ENCODE results near the gene PANX1.
"Not testable (repeated sequence)": the region's sequence is repeated elsewhere in the genome, so short reads cannot be mapped to it uniquely, and the experiment has no call there.

The PANX1 gene

DNA sequence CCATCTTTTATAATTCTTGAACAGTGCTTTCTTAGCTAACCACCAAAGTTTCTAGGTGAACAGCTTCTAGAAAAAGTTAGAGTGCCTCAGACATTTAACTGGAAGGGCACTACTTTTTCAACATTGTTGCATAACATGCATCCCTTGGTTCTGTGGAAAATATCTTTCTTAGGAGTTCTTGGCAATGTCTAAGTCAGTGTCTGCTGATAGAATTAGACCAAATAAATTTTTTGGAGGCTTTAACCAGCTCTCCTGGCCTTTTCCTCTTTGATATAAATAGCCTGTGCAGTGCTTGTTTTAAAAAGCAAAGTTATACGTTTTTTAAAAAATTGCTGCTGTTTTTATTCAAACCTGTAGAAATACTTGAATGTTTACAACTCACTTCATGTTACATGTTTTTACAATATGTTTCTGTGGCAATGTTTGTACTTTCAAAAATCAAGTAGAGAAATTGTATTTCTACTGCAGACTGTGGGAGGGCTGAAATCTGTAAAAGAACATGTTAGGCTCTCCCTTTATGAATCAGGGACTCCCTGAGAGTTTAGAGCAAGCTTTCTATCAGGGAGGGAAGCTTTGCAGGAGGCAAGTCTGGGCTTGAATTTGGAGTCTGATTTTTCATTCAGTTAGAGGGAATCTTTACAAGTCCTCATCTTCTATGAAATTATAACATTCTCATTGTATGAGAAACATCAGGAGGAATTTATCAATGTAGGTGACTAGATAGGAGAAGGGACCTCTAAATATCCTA lies 16.3 kb upstream of the PANX1 start:
- Histone ChIP-seq H3K79me2 (ENCODE audit: low read length) (no peaks in the 10 kb centered on the region), H3K4me3 (ENCODE audit: low read length) (no peak overlapping the region), H3K27me3 (ENCODE audit: low read depth, low read length) (peaks cover 26% of the 10 kb centered on the region), H3K9ac (ENCODE audit: low read length) (no peak overlapping the region), H3K4me2 (ENCODE audit: low read length) (no peak overlapping the region), H4K20me1 (ENCODE audit: insufficient read depth, low read length) (no peaks in the 10 kb centered on the region), H3K27ac (ENCODE audit: low read length) (no peak overlapping the region), H3K4me1 (ENCODE audit: low read length) (no peaks in the 10 kb centered on the region), H2AFZ (ENCODE audit: low read depth, low read length) (no peak overlapping the region), H3K36me3 (replicated peaks; ENCODE audit: low read depth, low read length) (no peaks in the 10 kb centered on the region), H3K9me3 (ENCODE audit: insufficient read depth, low read length) (no peaks in the 10 kb centered on the region)
- TF ChIP-seq, protein P1, sequence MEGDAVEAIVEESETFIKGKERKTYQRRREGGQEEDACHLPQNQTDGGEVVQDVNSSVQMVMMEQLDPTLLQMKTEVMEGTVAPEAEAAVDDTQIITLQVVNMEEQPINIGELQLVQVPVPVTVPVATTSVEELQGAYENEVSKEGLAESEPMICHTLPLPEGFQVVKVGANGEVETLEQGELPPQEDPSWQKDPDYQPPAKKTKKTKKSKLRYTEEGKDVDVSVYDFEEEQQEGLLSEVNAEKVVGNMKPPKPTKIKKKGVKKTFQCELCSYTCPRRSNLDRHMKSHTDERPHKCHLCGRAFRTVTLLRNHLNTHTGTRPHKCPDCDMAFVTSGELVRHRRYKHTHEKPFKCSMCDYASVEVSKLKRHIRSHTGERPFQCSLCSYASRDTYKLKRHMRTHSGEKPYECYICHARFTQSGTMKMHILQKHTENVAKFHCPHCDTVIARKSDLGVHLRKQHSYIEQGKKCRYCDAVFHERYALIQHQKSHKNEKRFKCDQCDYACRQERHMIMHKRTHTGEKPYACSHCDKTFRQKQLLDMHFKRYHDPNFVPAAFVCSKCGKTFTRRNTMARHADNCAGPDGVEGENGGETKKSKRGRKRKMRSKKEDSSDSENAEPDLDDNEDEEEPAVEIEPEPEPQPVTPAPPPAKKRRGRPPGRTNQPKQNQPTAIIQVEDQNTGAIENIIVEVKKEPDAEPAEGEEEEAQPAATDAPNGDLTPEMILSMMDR (IDR thresholded peaks at IDR 0.05; ENCODE audit: low read depth, low read length): no peak
- TF ChIP-seq EZH2phosphoT487 (IDR thresholded peaks at IDR 0.05; ENCODE audit: low read depth): no peak

- no peak overlapping the region for H2AFZ ChIP-seq (ENCODE audit: low read depth, low read length)
- H3K9ac ChIP-seq (ENCODE audit: low read length): no peak overlapping the region
- peaks cover 11% of the 10 kb centered on the region; the same call in 1 of the 2 replicates for H3K27me3 ChIP-seq (ENCODE audit: low read depth, low read length)
- H3K4me3 ChIP-seq (ENCODE audit: low read length): no peak overlapping the region
- H3K36me3 ChIP-seq (replicated peaks; ENCODE audit: low read depth, low read length): no peaks in the 10 kb centered on the region
- H3K4me2 ChIP-seq (ENCODE audit: low read length): no peak overlapping the region
- no peaks in the 10 kb centered on the region for H3K79me2 ChIP-seq (ENCODE audit: low read length)
- TF ChIP-seq EZH2phosphoT487 (IDR thresholded peaks at IDR 0.05; ENCODE audit: low read depth): no peak
- TF ChIP-seq, protein P1 (IDR thresholded peaks at IDR 0.05; ENCODE audit: low read depth, low read length): no peak
- no peaks in the 10 kb centered on the region for H3K9me3 ChIP-seq (ENCODE audit: insufficient read depth, low read length)
- H3K4me1 ChIP-seq (ENCODE audit: low read length): no peaks in the 10 kb centered on the region
- no peak overlapping the region for H3K27ac ChIP-seq (ENCODE audit: low read length)
- no peaks in the 10 kb centered on the region for H4K20me1 ChIP-seq (ENCODE audit: insufficient read depth, low read length)
Measured at GRCh38 chr11:94117197-94117574, 11.5 kb upstream of the PANX1 start.

DNA sequence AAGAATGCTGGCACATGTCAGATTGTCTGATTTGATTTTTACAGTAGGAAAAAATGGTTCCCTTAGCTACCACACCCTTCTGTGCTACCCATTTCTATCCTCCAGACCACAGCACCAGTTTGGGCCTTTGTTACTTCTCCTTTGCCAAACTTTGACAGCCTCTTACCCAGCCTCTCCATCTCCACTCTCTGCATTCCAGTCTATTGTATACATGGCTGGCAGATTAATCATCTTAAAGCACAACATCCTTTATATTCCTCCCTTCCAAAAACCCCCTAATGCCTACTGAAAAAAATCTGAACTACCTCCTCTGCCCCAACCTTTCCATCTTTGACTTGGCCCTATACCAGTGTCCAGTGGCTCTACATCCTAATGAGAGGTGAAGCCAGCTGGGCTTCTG lies 10.8 kb upstream of the PANX1 start:
- H3K4me2 ChIP-seq (ENCODE audit: low read length): no peak overlapping the region
- no peak overlapping the region for H2AFZ ChIP-seq (ENCODE audit: low read depth, low read length)
- H3K27me3 ChIP-seq (ENCODE audit: low read depth, low read length): peaks cover 6% of the 10 kb centered on the region; the same call in 1 of the 2 replicates
- H3K27ac ChIP-seq (ENCODE audit: low read length): no peak overlapping the region
- H3K79me2 ChIP-seq (ENCODE audit: low read length): no peaks in the 10 kb centered on the region
- no peaks in the 10 kb centered on the region for H4K20me1 ChIP-seq (ENCODE audit: insufficient read depth, low read length)
- H3K9me3 ChIP-seq (ENCODE audit: insufficient read depth, low read length): no peaks in the 10 kb centered on the region
- no peaks in the 10 kb centered on the region for H3K36me3 ChIP-seq (replicated peaks; ENCODE audit: low read depth, low read length)
- H3K4me3 ChIP-seq (ENCODE audit: low read length): no peak overlapping the region
- no peak overlapping the region for H3K9ac ChIP-seq (ENCODE audit: low read length)
- TF ChIP-seq EZH2phosphoT487 (IDR thresholded peaks at IDR 0.05; ENCODE audit: low read depth): no peak
- TF ChIP-seq, protein P1 (IDR thresholded peaks at IDR 0.05; ENCODE audit: low read depth, low read length): no peak
- no peaks in the 10 kb centered on the region for H3K4me1 ChIP-seq (ENCODE audit: low read length)

GRCh38 chr11:94119676-94120075 lies 9.0 kb upstream of the PANX1 start:
- not testable (repeated sequence) for H3K79me2 ChIP-seq (ENCODE audit: low read length); H3K27me3 ChIP-seq (ENCODE audit: low read depth, low read length); H2AFZ ChIP-seq (ENCODE audit: low read depth, low read length); H3K9ac ChIP-seq (ENCODE audit: low read length); H3K4me2 ChIP-seq (ENCODE audit: low read length); H3K4me3 ChIP-seq (ENCODE audit: low read length); H4K20me1 ChIP-seq (ENCODE audit: insufficient read depth, low read length); H3K4me1 ChIP-seq (ENCODE audit: low read length); H3K27ac ChIP-seq (ENCODE audit: low read length); H3K36me3 ChIP-seq (replicated peaks; ENCODE audit: low read depth, low read length); H3K9me3 ChIP-seq (ENCODE audit: insufficient read depth, low read length)

- H3K9ac ChIP-seq (ENCODE audit: low read length): not testable (repeated sequence)
Measured at GRCh38 chr11:94120516-94120915, 8.1 kb upstream of the PANX1 start.

More at GRCh38 chr11:94120516-94120915, 8.1 kb upstream of the PANX1 start:
- not testable (repeated sequence) for H3K4me2 ChIP-seq (ENCODE audit: low read length); H2AFZ ChIP-seq (ENCODE audit: low read depth, low read length); H3K27ac ChIP-seq (ENCODE audit: low read length); H3K36me3 ChIP-seq (replicated peaks; ENCODE audit: low read depth, low read length); H3K79me2 ChIP-seq (ENCODE audit: low read length); H3K4me1 ChIP-seq (ENCODE audit: low read length); H3K4me3 ChIP-seq (ENCODE audit: low read length); H4K20me1 ChIP-seq (ENCODE audit: insufficient read depth, low read length); H3K27me3 ChIP-seq (ENCODE audit: low read depth, low read length); H3K9me3 ChIP-seq (ENCODE audit: insufficient read depth, low read length)
